Activated CD4-positive, alpha-beta T cell treated with anti-CD3 and anti-CD28 coated beads for 36 hours (primary cell): ENCODE measurements around the gene RUNX2. TPM values are rescaled to one million over a fixed set of nuclear protein-coding genes. Genes with fewer than 3 reads are reported as not detected.
"Not testable (repeated sequence)": the region's sequence is repeated elsewhere in the genome, so short reads cannot be mapped to it uniquely, and the experiment has no call there.

Experiments
- ATAC-seq: fragments of 200-7000 bp; cut with Tn5 transposase; one replicate; pipeline ENCODE4 v1.10.0; 2021; ENCODE audit warnings: mild to moderate bottlenecking, moderate library complexity
- CTCF ChIA-PET: fragments of 350-600 bp; sonication (Branson Sonifier 250); formaldehyde crosslinking; loops from one replicate; lab custom pipeline; 2021; ENCODE audit warnings: antibody characterized with exemption; lab: Charles Lee
- POLR2A ChIA-PET: fragments of 350-600 bp; sonication (Branson Sonifier 250); formaldehyde crosslinking; loops from one replicate; lab custom pipeline; 2021; ENCODE audit warnings: antibody characterized with exemption, inconsistent platforms; lab: Charles Lee
- DNase-seq: peaks from one replicate; pipeline ENCODE4 v3.0.0-alpha.2; 2020
- H3K27ac Mint-ChIP-seq: one replicate; pipeline ENCODE4 v1.8.0; 2021; ENCODE audit warnings: mixed read lengths
- H3K27me3 Mint-ChIP-seq: one replicate; pipeline ENCODE4 v1.8.0; 2021; ENCODE audit warnings: mixed read lengths
- H3K36me3 Mint-ChIP-seq: one replicate; pipeline ENCODE4 v1.8.0; 2021; ENCODE audit warnings: low read depth, mixed read lengths
- H3K4me1 Mint-ChIP-seq: one replicate; pipeline ENCODE4 v1.8.0; 2021; ENCODE audit warnings: mixed read lengths
- H3K4me3 Mint-ChIP-seq: one replicate; pipeline ENCODE4 v1.8.0; 2021; ENCODE audit warnings: mild to moderate bottlenecking, moderate library complexity, mixed read lengths
- H3K9me3 Mint-ChIP-seq: one replicate; pipeline ENCODE4 v1.8.0; 2021; ENCODE audit warnings: low read depth, mixed read lengths
- intact Hi-C, 2 experiments: fragments of 100-400 bp; cut with DNase I in 1 of 2; cut with micrococcal nuclease in 1 of 2; formaldehyde crosslinking; loops; one replicate each; pipeline versions ENCODE4 v1.14.2 to v1.15.1; 2022 to 2024; cut with DNase I, micrococcal nuclease
- total RNA-seq, 2 experiments: library from RNA; stranded (reverse); gene quantifications; one replicate each; pipeline ENCODE4 v1.2.3, GENCODE V29; 2021

RUNX2 gene
- total RNA-seq, 2 experiments from 2014 or later: 14.6 to 18.1 TPM

- Mint-ChIP-seq H3K36me3 (peaks cover 13% of the 10 kb centered on the region), H3K4me3 (no peak overlapping the region), H3K27me3 (no peaks in the 10 kb centered on the region), H3K9me3 (no peaks in the 10 kb centered on the region), H3K27ac (no peak overlapping the region), H3K4me1 (peaks cover 24% of the 10 kb centered on the region)
- intact Hi-C loops: no loop called here
- CTCF ChIA-PET: no interaction called here
- ATAC-seq (no peak), DNase-seq (no peak)
- POLR2A ChIA-PET: no interaction called here
These were observed 130.5 kb downstream of the RUNX2 start for GRCh38 chr6:45458672-45459071.

GRCh38 chr6:45460166-45460565 is 132.0 kb downstream of the RUNX2 start:
- peaks cover 13% of the 10 kb centered on the region for H3K36me3 Mint-ChIP-seq
- POLR2A ChIA-PET: no interaction called here
- no peak overlapping the region for H3K27ac Mint-ChIP-seq
- no peaks in the 10 kb centered on the region for H3K27me3 Mint-ChIP-seq
- H3K4me1 Mint-ChIP-seq: peaks cover 24% of the 10 kb centered on the region
- DNase-seq (no peak), ATAC-seq (no peak)
- CTCF ChIA-PET: no interaction called here
- H3K4me3 Mint-ChIP-seq: no peak overlapping the region
- H3K9me3 Mint-ChIP-seq: no peaks in the 10 kb centered on the region
- intact Hi-C loops: no loop called here

- H3K4me1 Mint-ChIP-seq: peaks cover 24% of the 10 kb centered on the region
- DNase-seq (no peak), ATAC-seq (peak; percentile 55)
- no peak overlapping the region for H3K27ac Mint-ChIP-seq
- H3K27me3 Mint-ChIP-seq: no peaks in the 10 kb centered on the region
- peaks cover 11% of the 10 kb centered on the region for H3K36me3 Mint-ChIP-seq
- H3K4me3 Mint-ChIP-seq: no peak overlapping the region
- CTCF ChIA-PET: interaction anchor here (0.7 to 0.8 kb wide), 2 partner anchors 8 to 282 kb away, joined by 3 read pairs; no protein-coding TSS in a partner anchor
- POLR2A ChIA-PET: interaction anchor here (0.7 kb wide), 1 partner anchor 36 kb away, joined by 3 read pairs; no protein-coding TSS in a partner anchor
- no peaks in the 10 kb centered on the region for H3K9me3 Mint-ChIP-seq
- intact Hi-C loops: no loop called here
These were observed 133.4 kb downstream of the RUNX2 start for GRCh38 chr6:45461486-45461885.

GRCh38 chr6:45462190-45463134 is 134.3 kb downstream of the RUNX2 start:
- H3K4me3 Mint-ChIP-seq: no peak overlapping the region

GRCh38 chr6:45464685-45465084 is 136.6 kb downstream of the RUNX2 start:
- Mint-ChIP-seq H3K27me3 (no peaks in the 10 kb centered on the region), H3K4me1 (peaks cover 31% of the 10 kb centered on the region), H3K27ac (no peak overlapping the region), H3K4me3 (no peak overlapping the region), H3K36me3 (peaks cover 18% of the 10 kb centered on the region), H3K9me3 (no peaks in the 10 kb centered on the region)
- CTCF ChIA-PET: no interaction called here
- POLR2A ChIA-PET: no interaction called here
- DNase-seq (no peak), ATAC-seq (no peak)
- intact Hi-C loops: no loop called here

More at GRCh38 chr6:45462190-45463134, 134.3 kb downstream of the RUNX2 start:
- ATAC-seq (peak; percentile 54), DNase-seq (no peak)
- no peaks in the 10 kb centered on the region for H3K27me3 Mint-ChIP-seq
- H3K36me3 Mint-ChIP-seq: peaks cover 11% of the 10 kb centered on the region
- peak overlapping the region; percentile 38 for H3K27ac Mint-ChIP-seq
- H3K4me1 Mint-ChIP-seq: peaks cover 20% of the 10 kb centered on the region
- CTCF ChIA-PET: no interaction called here
- no peaks in the 10 kb centered on the region for H3K9me3 Mint-ChIP-seq
- POLR2A ChIA-PET: interaction anchor here (0.7 kb wide), 1 partner anchor 37 kb away, joined by 3 read pairs; no protein-coding TSS in a partner anchor
- intact Hi-C loops: no loop called here

GRCh38 chr6:45466686-45467085 is 138.6 kb downstream of the RUNX2 start:
- DNase-seq (no peak), ATAC-seq (no peak)
- H3K27me3 Mint-ChIP-seq: no peaks in the 10 kb centered on the region
- intact Hi-C loops: no loop called here
- peaks cover 26% of the 10 kb centered on the region for H3K36me3 Mint-ChIP-seq
- H3K27ac Mint-ChIP-seq: no peak overlapping the region
- peaks cover 42% of the 10 kb centered on the region for H3K4me1 Mint-ChIP-seq
- H3K4me3 Mint-ChIP-seq: no peak overlapping the region
- CTCF ChIA-PET: no interaction called here
- no peaks in the 10 kb centered on the region for H3K9me3 Mint-ChIP-seq
- POLR2A ChIA-PET: interaction anchor here (0.5 to 0.7 kb wide), 2 partner anchors 33 to 1247 kb away, joined by 3 to 7 read pairs; no protein-coding TSS in a partner anchor

GRCh38 chr6:45467417-45467816 is 139.3 kb downstream of the RUNX2 start:
- H3K4me3 Mint-ChIP-seq, ATAC-seq, DNase-seq: not testable (repeated sequence)

GRCh38 chr6:45467853-45468252 is 139.7 kb downstream of the RUNX2 start:
- intact Hi-C loops: no loop called here
- Mint-ChIP-seq H3K4me1 (peaks cover 37% of the 10 kb centered on the region), H3K36me3 (peaks cover 29% of the 10 kb centered on the region), H3K9me3 (no peaks in the 10 kb centered on the region), H3K27me3 (no peaks in the 10 kb centered on the region), H3K27ac (no peak overlapping the region), H3K4me3 (no peak overlapping the region)
- DNase-seq: no peak
- peak; percentile 63 for ATAC-seq
- POLR2A ChIA-PET: no interaction called here
- CTCF ChIA-PET: interaction anchor here (0.9 to 1.1 kb wide), 3 partner anchors 19 to 247 kb away, joined by 3 read pairs; no protein-coding TSS in a partner anchor

More at GRCh38 chr6:45467417-45467816, 139.3 kb downstream of the RUNX2 start:
- H3K36me3 Mint-ChIP-seq: peaks cover 30% of the 10 kb centered on the region
- H3K9me3 Mint-ChIP-seq, H3K27ac Mint-ChIP-seq, intact Hi-C loops, H3K27me3 Mint-ChIP-seq, POLR2A ChIA-PET: not testable (repeated sequence)
- CTCF ChIA-PET: interaction anchor here (1.1 kb wide), 1 partner anchor 248 kb away, joined by 3 read pairs; no protein-coding TSS in a partner anchor
- peaks cover 37% of the 10 kb centered on the region for H3K4me1 Mint-ChIP-seq

- Mint-ChIP-seq H3K27me3 (no peaks in the 10 kb centered on the region), H3K9me3 (no peaks in the 10 kb centered on the region), H3K36me3 (peaks cover 31% of the 10 kb centered on the region), H3K4me1 (peaks cover 43% of the 10 kb centered on the region), H3K4me3 (no peak overlapping the region), H3K27ac (peak overlapping the region; percentile 14)
- intact Hi-C loops: no loop called here
- DNase-seq: no peak
- ChIA-PET POLR2A (no interaction called here), CTCF (interaction anchor here (1.0 to 1.1 kb wide), 2 partner anchors 9 to 32 kb away, joined by 3 to 4 read pairs; no protein-coding TSS in a partner anchor)
- ATAC-seq: no peak
These were observed 141.5 kb downstream of the RUNX2 start for GRCh38 chr6:45469663-45470062.

- Mint-ChIP-seq H3K4me3 (no peak overlapping the region), H3K9me3 (no peaks in the 10 kb centered on the region), H3K27me3 (no peaks in the 10 kb centered on the region), H3K36me3 (peaks cover 31% of the 10 kb centered on the region), H3K27ac (no peak overlapping the region), H3K4me1 (peaks cover 45% of the 10 kb centered on the region)
- ChIA-PET POLR2A (no interaction called here), CTCF (interaction anchor here (1.0 to 1.1 kb wide), 2 partner anchors 9 to 32 kb away, joined by 3 to 4 read pairs; no protein-coding TSS in a partner anchor)
- intact Hi-C loops: no loop called here
- ATAC-seq: no peak
- DNase-seq: no peak
These were observed 142.1 kb downstream of the RUNX2 start for GRCh38 chr6:45470131-45470738.

GRCh38 chr6:45472382-45472781 is 144.3 kb downstream of the RUNX2 start:
- Mint-ChIP-seq H3K4me1 (peaks cover 47% of the 10 kb centered on the region), H3K27ac (no peak overlapping the region), H3K9me3 (no peaks in the 10 kb centered on the region), H3K36me3 (peaks cover 28% of the 10 kb centered on the region), H3K27me3 (no peaks in the 10 kb centered on the region), H3K4me3 (no peak overlapping the region)
- ATAC-seq (no peak), DNase-seq (no peak)
- ChIA-PET POLR2A (no interaction called here), CTCF (no interaction called here)
- intact Hi-C loops: no loop called here
